Measurements from ENCODE around the gene STARD10.

DNA sequence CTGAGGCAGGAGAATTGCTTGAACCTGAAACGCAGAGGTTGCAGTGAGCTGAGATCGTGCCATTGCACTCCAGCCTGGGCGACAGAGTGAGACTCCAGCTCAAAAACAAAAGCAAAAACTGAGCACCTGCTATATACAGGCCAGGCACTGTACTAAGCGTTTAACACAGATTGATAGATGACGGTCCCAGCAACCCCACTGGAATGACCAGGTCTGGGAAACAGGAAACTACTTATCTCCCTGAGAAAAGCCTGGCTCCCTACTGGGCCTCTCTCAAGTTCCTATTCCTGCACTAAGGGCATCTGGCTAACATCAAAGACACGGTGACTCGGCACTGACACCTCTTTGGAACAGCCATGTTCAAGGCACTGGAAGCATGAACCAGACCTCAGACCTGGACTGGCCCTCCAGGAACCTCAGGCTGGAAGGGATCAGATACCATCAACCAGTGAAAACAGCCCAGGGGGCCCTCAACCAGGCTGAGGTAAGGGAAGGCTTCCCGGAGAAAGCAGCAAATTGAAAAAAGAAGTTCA, 58.3 kb downstream of the STARD10 start:
- no peak for TF ChIP-seq POLR2A (IDR thresholded peaks at IDR 0.05)
- TF ChIP-seq, protein P1, sequence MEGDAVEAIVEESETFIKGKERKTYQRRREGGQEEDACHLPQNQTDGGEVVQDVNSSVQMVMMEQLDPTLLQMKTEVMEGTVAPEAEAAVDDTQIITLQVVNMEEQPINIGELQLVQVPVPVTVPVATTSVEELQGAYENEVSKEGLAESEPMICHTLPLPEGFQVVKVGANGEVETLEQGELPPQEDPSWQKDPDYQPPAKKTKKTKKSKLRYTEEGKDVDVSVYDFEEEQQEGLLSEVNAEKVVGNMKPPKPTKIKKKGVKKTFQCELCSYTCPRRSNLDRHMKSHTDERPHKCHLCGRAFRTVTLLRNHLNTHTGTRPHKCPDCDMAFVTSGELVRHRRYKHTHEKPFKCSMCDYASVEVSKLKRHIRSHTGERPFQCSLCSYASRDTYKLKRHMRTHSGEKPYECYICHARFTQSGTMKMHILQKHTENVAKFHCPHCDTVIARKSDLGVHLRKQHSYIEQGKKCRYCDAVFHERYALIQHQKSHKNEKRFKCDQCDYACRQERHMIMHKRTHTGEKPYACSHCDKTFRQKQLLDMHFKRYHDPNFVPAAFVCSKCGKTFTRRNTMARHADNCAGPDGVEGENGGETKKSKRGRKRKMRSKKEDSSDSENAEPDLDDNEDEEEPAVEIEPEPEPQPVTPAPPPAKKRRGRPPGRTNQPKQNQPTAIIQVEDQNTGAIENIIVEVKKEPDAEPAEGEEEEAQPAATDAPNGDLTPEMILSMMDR (IDR thresholded peaks at IDR 0.05): no peak

Data from heart left ventricle (tissue), 13 donors.